ENCODE results near the gene KRT39.

GRCh38 chr17:40986920-40987319, 20.2 kb upstream of the KRT39 start:
- no peak for TF ChIP-seq CTCF (conservative IDR thresholded peaks at IDR 0.05; ENCODE audit: low read depth, low read length)
- no peak for TF ChIP-seq EZH2 (IDR thresholded peaks at IDR 0.05; ENCODE audit: low read length, unreplicated experiment)
